Ovary (tissue), 9 donors: ENCODE results near the gene ADAMTS4. TPM values are rescaled to one million over a fixed set of nuclear protein-coding genes. Genes with fewer than 3 reads are reported as not detected.

ENCODE experiments used
- DNase-seq, 5 donors: peaks; one replicate each; pipeline ENCODE4 v3.0.0-alpha.2; 2019 to 2020
- H3K27ac ChIP-seq, 2 donors: fragments of 200-600 bp; one replicate each; pipeline versions ENCODE4 v1.5.1 to v1.8.0; 2019 to 2022
- H3K27me3 ChIP-seq: fragments of 200-600 bp; one replicate; pipeline ENCODE4 v1.8.0; 2022
- H3K36me3 ChIP-seq: fragments of 200-600 bp; sonication (generic); one replicate; pipeline ENCODE4 v1.5.1; 2019
- H3K4me1 ChIP-seq: one replicate; pipeline ENCODE4 v1.8.1; 2013; ENCODE audit warnings: mild to moderate bottlenecking, moderate library complexity; ENCODE audit not compliant: insufficient read depth
- H3K4me3 ChIP-seq: fragments of 200-600 bp; sonication (generic); one replicate; pipeline ENCODE4 v1.5.1; 2017
- H3K9me3 ChIP-seq, 2 donors: fragments of 200-600 bp in 1 of 2; sonication (generic) in 1 of 2; one replicate each; pipeline versions ENCODE4 v1.5.1 to v1.8.1; 2013 to 2019; ENCODE audit warnings: mild to moderate bottlenecking in 1 of 2, moderate library complexity in 1 of 2
- CTCF ChIP-seq, 3 donors: fragments of 450-650 bp in 2 of 3; fragments of 200-600 bp in 1 of 3; IDR thresholded peaks; one replicate each; pipeline versions ENCODE4 v1.5.1 to v1.8.0; 2016 to 2022; ENCODE audit warnings: antibody characterized with exemption in 3 of 3, mild to moderate bottlenecking in 1 of 3
- EP300 ChIP-seq: sonication (generic); formaldehyde crosslinking; IDR thresholded peaks from one replicate; pipeline ENCODE4 v1.6.1; 2017; ENCODE audit warnings: antibody characterized with exemption
- POLR2A ChIP-seq: fragments of 450-650 bp; IDR thresholded peaks from one replicate; pipeline ENCODE4 v1.6.1; 2017; ENCODE audit warnings: antibody characterized with exemption, mild to moderate bottlenecking, moderate library complexity
- WGBS, 3 donors: extraction: QIAGEN DNeasy Blood & Tissue Kit in 1 of 3; methylation state at CpG; one replicate each; pipeline versions ENCODE4 v1.1.5 to v1.1.7; 2013 to 2017; 5-methylcytosine and 5-hydroxymethylcytosine counted together
- intact Hi-C, 4 donors: fragments of 100-400 bp; cut with DNase I; formaldehyde crosslinking; loops; one replicate each; pipeline versions ENCODE4 v1.11.0 to v1.15.1; 2022 to 2023
- polyA plus RNA-seq, 2 donors: library from polyadenylated mRNA; stranded (reverse); fragments of 200-250 nt in 1 of 2; fragments of 350-450 nt in 1 of 2; fragmentation: Illumina TruSeq in 1 of 2; extraction: RNeasy Lipid Tissue Mini Kit (QIAGEN cat#74804) in 1 of 2; gene quantifications; one replicate each; pipeline ENCODE4 v1.2.3, GENCODE V29; 2013 to 2014
- total RNA-seq, 7 donors: library from RNA; depleted of rRNA in 2 of 7; stranded (reverse); fragments of >200 nt in 2 of 7; fragmentation: NEBNext Ultra II Directional in 3 of 7; extraction: Animal tissue kit (Norgen Biotek cat#: 25700) in 3 of 7; gene quantifications; one replicate each; pipeline versions ENCODE4 v1.1.0 to v1.2.4, GENCODE V29; 2016 to 2023
- donor health status: DM: no; HTN: no; CAD: no; lungs with moderate emphysema.
- donor health status: DM: no; HTN: no; CAD: no.
- donor health status: Bipolar disorder and iron deficiency.
- donor health status: DM: yes; HTN: yes; CAD: no.
- donor health status: DM: no; HTN: no; CAD: no.
- donor health status: DM: yes; HTN: yes; CAD: no.

ADAMTS4 gene
- total and polyA plus RNA-seq, 9 donors = 0.90 to 437 (median 85.8) TPM

- TF ChIP-seq POLR2A (no peak), CTCF (IDR thresholded peaks at IDR 0.05) (no peak), EP300 (no peak)
- H3K4me3 ChIP-seq = no peak overlapping the region
- H3K4me1 ChIP-seq = peaks cover 5% of the 10 kb centered on the region
- H3K27ac ChIP-seq = no peak overlapping the region
- H3K36me3 ChIP-seq = no peaks in the 10 kb centered on the region
- intact Hi-C loops = loop anchor here in 3 of 4 donors (2.0 to 10.0 kb wide), 5 partner anchors 36 to 157 kb away; partner anchors contain the start of gene MPZ (in 1 of the 3)
- 90 to 94% (median 92%) methylated on average over 7 of the region's 7 CpGs for WGBS, 3 donors
- no peaks in the 10 kb centered on the region for H3K9me3 ChIP-seq
- no peaks in the 10 kb centered on the region for H3K27me3 ChIP-seq
- no peak for DNase-seq
These were observed 29.2 kb upstream of the ADAMTS4 start for GRCh38 chr1:161228032-161228431.

GRCh38 chr1:161227196-161227871, 28.5 kb upstream of the ADAMTS4 start:
- intact Hi-C loops = loop anchor here in 3 of 4 donors (5.0 to 10.0 kb wide), 4 partner anchors 35 to 157 kb away; partner anchors contain the start of gene MPZ (in 1 of the 3)

GRCh38 chr1:161226759-161227158, 27.9 kb upstream of the ADAMTS4 start:
- TF ChIP-seq CTCF (IDR thresholded peaks at IDR 0.05) (no peak), POLR2A (no peak), EP300 (no peak)
- DNase-seq = no peak
- Histone ChIP-seq H3K27me3 (no peaks in the 10 kb centered on the region), H3K27ac (peak overlapping the region in 1 of 2 donors; percentile 49), H3K36me3 (no peaks in the 10 kb centered on the region), H3K4me1 (peaks cover 5% of the 10 kb centered on the region), H3K4me3 (peak overlapping the region; percentile 58), H3K9me3 (no peaks in the 10 kb centered on the region)
- intact Hi-C loops = loop anchor here in 3 of 4 donors (5.0 to 10.0 kb wide), 4 partner anchors 34 to 158 kb away; partner anchors contain the start of gene MPZ (in 1 of the 3)
- 39 to 43% (median 43%) methylated on average over 3 of the region's 3 CpGs for WGBS, 3 donors

More at GRCh38 chr1:161227196-161227871, 28.5 kb upstream of the ADAMTS4 start:
- peak overlapping the region in 1 of 2 donors; percentile 13 for H3K27ac ChIP-seq
- H3K4me1 ChIP-seq = peaks cover 5% of the 10 kb centered on the region
- H3K36me3 ChIP-seq = no peaks in the 10 kb centered on the region
- peak; percentile 84 to 91 (median 90) for DNase-seq
- no peaks in the 10 kb centered on the region for H3K27me3 ChIP-seq
- H3K9me3 ChIP-seq = no peaks in the 10 kb centered on the region
- H3K4me3 ChIP-seq = no peak overlapping the region
- no peak for TF ChIP-seq POLR2A
- peak; percentile 78 to 84 (median 81) for TF ChIP-seq CTCF (IDR thresholded peaks at IDR 0.05)
- 37 to 42% (median 40%) methylated on average over 11 of the region's 11 CpGs for WGBS, 3 donors

- intact Hi-C loops = loop anchor here in 3 of 4 donors (5.0 to 10.0 kb wide), 4 partner anchors 34 to 158 kb away; partner anchors contain the start of gene MPZ (in 1 of the 3)
- Histone ChIP-seq H3K9me3 (no peaks in the 10 kb centered on the region), H3K27ac (peak overlapping the region in 1 of 2 donors; percentile 49), H3K36me3 (no peaks in the 10 kb centered on the region), H3K27me3 (no peaks in the 10 kb centered on the region), H3K4me3 (peak overlapping the region; percentile 58), H3K4me1 (peaks cover 5% of the 10 kb centered on the region)
- TF ChIP-seq CTCF (IDR thresholded peaks at IDR 0.05) (no peak), EP300 (no peak), POLR2A (no peak)
- peak in 3 of 5 donors; percentile 42 to 50 (median 46) for DNase-seq
- WGBS, 3 donors = 5 to 7% (median 5%) methylated on average over 15 of the region's 15 CpGs
These were observed 27.5 kb upstream of the ADAMTS4 start for GRCh38 chr1:161226320-161226711.
